SK-N-SH treated with all-trans-retinoic acid at 6 μM for 48 hours (cell line): Measurements from ENCODE around the gene GALNT7.
"Not testable (repeated sequence)": the region's sequence is repeated elsewhere in the genome, so short reads cannot be mapped to it uniquely, and the experiment has no call there.

Source experiments
- ATAC-seq: fragments of 200-7000 bp; cut with Tn5 transposase; 3 replicates; pipeline ENCODE4 v1.9.1; 2020; ENCODE audit warnings: mild to moderate bottlenecking, moderate library complexity
- ARNTL ChIP-seq: fragments of 450-650 bp; formaldehyde crosslinking; IDR thresholded peaks from 2 replicates; pipeline ENCODE4 v1.5.0; 2020; ENCODE audit warnings: low read depth, mild to moderate bottlenecking, moderate library complexity, borderline replicate concordance
- BACH2 ChIP-seq: fragments of 250-450 bp; sonication (Bioruptor Pico); IDR thresholded peaks from 2 replicates; pipeline ENCODE4 v1.9.0; 2021; ENCODE audit warnings: mild to moderate bottlenecking, borderline replicate concordance
- CREB5 ChIP-seq: fragments of 250-450 bp; sonication (Bioruptor Pico); IDR thresholded peaks from 2 replicates; pipeline ENCODE4 v1.5.1; 2020; ENCODE audit warnings: low read depth, mild to moderate bottlenecking, moderate library complexity
- CSDC2 ChIP-seq: fragments of 250-450 bp; sonication (Bioruptor Pico); IDR thresholded peaks from 2 replicates; pipeline ENCODE4 v1.5.0; 2020; ENCODE audit warnings: mild to moderate bottlenecking, moderate library complexity
- CSRNP3 ChIP-seq: fragments of 250-450 bp; sonication (Bioruptor Pico); IDR thresholded peaks from 2 replicates; pipeline ENCODE4 v1.5.1; 2021; ENCODE audit warnings: mild to moderate bottlenecking, moderate library complexity
- ESRRG ChIP-seq: fragments of 250-450 bp; sonication (Bioruptor Pico); IDR thresholded peaks from 2 replicates; pipeline ENCODE4 v1.6.1; 2021; ENCODE audit warnings: mild to moderate bottlenecking
- GLIS3 ChIP-seq: fragments of 250-450 bp; sonication (Bioruptor Pico); IDR thresholded peaks from 2 replicates; pipeline ENCODE4 v1.5.0; 2020; ENCODE audit warnings: mild to moderate bottlenecking, moderate library complexity
- ISL1 ChIP-seq: fragments of 250-450 bp; sonication (Bioruptor Pico); IDR thresholded peaks from 2 replicates; pipeline ENCODE4 v2.1.2; 2022; ENCODE audit warnings: mild to moderate bottlenecking, moderate library complexity
- OSR1 ChIP-seq: fragments of 250-450 bp; sonication (Bioruptor Pico); IDR thresholded peaks from 2 replicates; pipeline ENCODE4 v1.8.0; 2022; ENCODE audit warnings: moderate library complexity, mild to moderate bottlenecking, inconsistent platforms
- PATZ1 ChIP-seq: fragments of 250-450 bp; sonication (Bioruptor Pico); IDR thresholded peaks from 2 replicates; pipeline ENCODE4 v1.8.0; 2020; ENCODE audit warnings: mild to moderate bottlenecking, moderate library complexity, borderline replicate concordance
- POU6F1 ChIP-seq: fragments of 250-450 bp; sonication (Bioruptor Pico); IDR thresholded peaks from 2 replicates; pipeline ENCODE4 v1.8.0; 2021; ENCODE audit warnings: low read depth, mild to moderate bottlenecking, moderate library complexity, borderline replicate concordance
- PPARA ChIP-seq: fragments of 250-450 bp; sonication (Bioruptor Pico); IDR thresholded peaks from 2 replicates; pipeline ENCODE4 v1.5.0; 2020; ENCODE audit warnings: mild to moderate bottlenecking, borderline replicate concordance
- RARB ChIP-seq: fragments of 250-450 bp; sonication (Bioruptor Pico); IDR thresholded peaks from 2 replicates; pipeline ENCODE4 v1.8.0; 2021; ENCODE audit warnings: mild to moderate bottlenecking, moderate library complexity
- SNAI2 ChIP-seq: fragments of 250-450 bp; sonication (Bioruptor Pico); IDR thresholded peaks from 2 replicates; pipeline ENCODE4 v1.5.0; 2020; ENCODE audit warnings: mild to moderate bottlenecking, moderate library complexity
- TCF4 ChIP-seq: fragments of 250-450 bp; sonication (Bioruptor Pico); IDR thresholded peaks from 2 replicates; pipeline ENCODE4 v1.8.0; 2021; ENCODE audit warnings: mild to moderate bottlenecking, moderate library complexity, borderline replicate concordance
- TOX ChIP-seq: fragments of 250-450 bp; sonication (Bioruptor Pico); IDR thresholded peaks from 2 replicates; pipeline ENCODE4 v1.8.0; 2021; ENCODE audit warnings: mild to moderate bottlenecking, moderate library complexity, borderline replicate concordance
- TSHZ2 ChIP-seq: fragments of 250-450 bp; sonication (Bioruptor Pico); IDR thresholded peaks from 2 replicates; pipeline ENCODE4 v1.5.0; 2020; ENCODE audit warnings: mild to moderate bottlenecking, moderate library complexity
- ZC3H10 ChIP-seq: fragments of 250-450 bp; sonication (Bioruptor Pico); IDR thresholded peaks from 2 replicates; pipeline ENCODE4 v1.5.1; 2021; ENCODE audit warnings: mild to moderate bottlenecking, moderate library complexity
- ZFP3 ChIP-seq: fragments of 250-450 bp; sonication (Bioruptor Pico); IDR thresholded peaks from 2 replicates; pipeline ENCODE4 v1.5.0; 2020; ENCODE audit warnings: mild to moderate bottlenecking, moderate library complexity
- ZNF565 ChIP-seq: fragments of 450-650 bp; formaldehyde crosslinking; conservative IDR thresholded peaks from 2 replicates; pipeline ENCODE4 v1.5.0; 2020; ENCODE audit warnings: low read depth, mild to moderate bottlenecking, moderate library complexity
- ZNF70 ChIP-seq: fragments of 450-650 bp; formaldehyde crosslinking; IDR thresholded peaks from 2 replicates; pipeline ENCODE4 v1.5.0; 2020; ENCODE audit warnings: mild to moderate bottlenecking, moderate library complexity

Gene GALNT7

GRCh38 chr4:173178144-173178543 is 9.5 kb downstream of the GALNT7 start:
- ATAC-seq: no peak
- TF ChIP-seq POU6F1 (CRISPR knock-in tag): no peak
- no peak for TF ChIP-seq ZNF565 (CRISPR knock-in tag)
- TF ChIP-seq BACH2: no peak
- TF ChIP-seq RARB (CRISPR knock-in tag): no peak
- TF ChIP-seq TOX (CRISPR knock-in tag): no peak
- TF ChIP-seq ZC3H10 (CRISPR knock-in tag): no peak

GRCh38 chr4:173181848-173182247 is 13.2 kb downstream of the GALNT7 start:
- TF ChIP-seq OSR1 (CRISPR knock-in tag) (no peak), ISL1 (CRISPR knock-in tag) (peak; percentile 87)
- TF ChIP-seq, all 23 proteins: peak for 1
- peak; percentile 82 for ATAC-seq

- ATAC-seq: peak; percentile 84
- TF ChIP-seq ZC3H10 (CRISPR knock-in tag) (no peak), PATZ1 (0 out of 2 replicates have a peak, but pooled peaks have one; percentile 13)
These were observed 13.8 kb downstream of the GALNT7 start for GRCh38 chr4:173182403-173182802.

GRCh38 chr4:173183659-173184247 is 15.1 kb downstream of the GALNT7 start:
- not testable (repeated sequence) for ATAC-seq

GRCh38 chr4:173185847-173186510 is 17.4 kb downstream of the GALNT7 start:
- no peak for ATAC-seq

More at GRCh38 chr4:173185847-173186510, 17.4 kb downstream of the GALNT7 start:
- TF ChIP-seq TSHZ2 (no peak), CSRNP3 (CRISPR knock-in tag) (no peak), CSDC2 (CRISPR knock-in tag) (no peak), TOX (CRISPR knock-in tag) (no peak), ISL1 (CRISPR knock-in tag) (no peak), ARNTL (no peak), OSR1 (CRISPR knock-in tag) (no peak), ZFP3 (CRISPR knock-in tag) (no peak), GLIS3 (no peak), ZC3H10 (CRISPR knock-in tag) (no peak), ESRRG (CRISPR knock-in tag) (no peak), PPARA (CRISPR knock-in tag) (no peak), BACH2 (no peak), SNAI2 (CRISPR knock-in tag) (no peak), CREB5 (CRISPR knock-in tag) (no peak), PATZ1 (no peak), POU6F1 (CRISPR knock-in tag) (no peak), TCF4 (CRISPR knock-in tag) (no peak), ZNF70 (CRISPR knock-in tag) (no peak)
